A549 treated with Mapracorat at 1 μM for 4 hours (cell line): ENCODE data around the gene SFN. TPM values are rescaled to one million over a fixed set of nuclear protein-coding genes. Genes with fewer than 3 reads are reported as not detected.

Experiments
- total RNA-seq: library from RNA; stranded (reverse); fragments of 200-300 nt; extraction: Qiagen RNA extraction; gene quantifications from 5 replicates; pipeline ENCODE4 v1.2.3, GENCODE V29; 2022

The SFN gene
- 503 to 710 TPM (median 599 TPM) in 5 replicates for total RNA-seq

GRCh38 chr1:26862781-26863684 lies at the start of gene SFN:
Gene SFN (plus strand): TSS chr1:26863149. CDS start chr1:26863213, 64 bp downstream.

GRCh38 chr1:26826261-26827105 lies 36.5 kb upstream of the SFN start, which contains the start of gene ZDHHC18:
Gene ZDHHC18 (plus strand): TSS chr1:26826688. CDS start chr1:26826805, 117 bp downstream.

GRCh38 chr1:26889551-26890466 lies 26.9 kb downstream of the SFN start, which contains the start of gene GPN2:
Gene GPN2 (minus strand): TSS chr1:26890283. CDS start chr1:26890096, 187 bp downstream.

GRCh38 chr1:26900001-26900814 lies 37.3 kb downstream of the SFN start, which contains the start of gene GPATCH3:
Gene GPATCH3 (minus strand): TSS chr1:26900467. CDS start chr1:26900442, 25 bp downstream.

Other genes starting within 250 kb of the SFN start
- 33.6 to 39.1 TPM (median 35.6 TPM) in 5 replicates for gene ARID1A, start 167.1 kb upstream of the SFN start, total RNA-seq
- gene PIGV, start 75.2 kb upstream of the SFN start, total RNA-seq: 5.1 to 6.1 TPM (median 5.5 TPM) in 5 replicates
- gene ZDHHC18, start 36.5 kb upstream of the SFN start, total RNA-seq: 35.3 to 46.7 TPM (median 42.2 TPM) in 5 replicates
- 23.5 to 29.8 TPM (median 28.4 TPM) in 5 replicates for gene GPN2, start 27.1 kb downstream of the SFN start, total RNA-seq
- 9.6 to 14.3 TPM (median 10.1 TPM) in 5 replicates for gene GPATCH3, start 37.3 kb downstream of the SFN start, total RNA-seq
- gene NR0B2, start 50.8 kb downstream of the SFN start, total RNA-seq: not detected in 5 replicates
- gene NUDC, start 58.6 kb downstream of the SFN start, total RNA-seq: 122 to 142 TPM (median 130 TPM) in 5 replicates
- gene KDF1, start 97.3 kb downstream of the SFN start, total RNA-seq: 0.18 to 0.30 TPM (median 0.22 TPM) in 3 of 5 replicates, not detected in the others
- 182 to 277 TPM (median 266 TPM) in 5 replicates for gene TRNP1, start 130.5 kb downstream of the SFN start, total RNA-seq
- 0.94 to 1.9 TPM (median 1.3 TPM) in 5 replicates for gene TENT5B, start 149.7 kb downstream of the SFN start, total RNA-seq